Measurements from ENCODE around the gene DOP1B.

Gene DOP1B

DNA sequence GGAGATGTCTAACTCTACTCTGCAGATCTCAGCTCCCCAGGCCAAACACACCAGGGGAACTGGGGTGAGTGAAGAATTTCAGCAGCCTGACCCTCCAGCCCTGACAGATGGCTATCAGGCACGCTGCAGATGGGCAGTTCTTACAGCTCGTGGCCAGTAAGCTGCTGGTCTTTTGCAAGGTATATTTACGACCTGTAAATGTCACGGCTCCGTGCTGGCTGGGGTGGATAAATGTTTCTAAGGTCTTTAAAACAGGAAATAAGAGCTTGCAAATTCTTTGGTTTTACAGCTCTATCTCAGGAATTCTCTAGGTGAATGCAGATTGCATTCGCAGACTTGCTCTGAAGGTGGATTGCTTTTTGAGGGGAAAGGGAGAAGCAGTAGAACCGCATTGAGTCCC, 10.1 kb downstream of the DOP1B start:
- no peak overlapping the region for H3K4me3 ChIP-seq
- no peak for DNase-seq (ENCODE audit: low spot score)
- TF ChIP-seq CTCF (IDR thresholded peaks at IDR 0.05), result no peak
- no peak overlapping the region for H3K27ac ChIP-seq

DNA sequence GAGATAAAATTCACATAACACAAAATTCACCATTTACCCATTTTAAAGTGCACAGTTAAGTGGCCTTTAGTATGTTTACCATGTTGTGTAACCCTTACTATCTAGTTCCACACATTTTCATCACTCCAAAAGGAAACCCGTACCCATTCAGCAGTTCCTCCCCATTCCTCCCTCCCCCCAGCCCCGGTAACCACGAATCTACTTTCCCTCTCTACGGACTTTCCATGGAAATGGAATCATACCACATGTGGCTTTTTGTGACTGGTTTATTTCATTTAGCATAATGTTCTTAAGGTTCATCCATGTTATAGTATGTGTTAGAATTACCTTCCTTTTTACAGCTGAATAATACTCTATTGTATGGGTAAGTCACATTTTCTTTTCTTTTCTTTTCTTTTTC, 10.9 kb downstream of the DOP1B start:
- DNase-seq (ENCODE audit: low spot score), result no peak
- H3K4me3 ChIP-seq, result no peak overlapping the region
- no peak for TF ChIP-seq CTCF (IDR thresholded peaks at IDR 0.05)
- no peak overlapping the region for H3K27ac ChIP-seq

GRCh38 chr21:36169470-36170128, 13.0 kb downstream of the DOP1B start:
- no peak for DNase-seq (ENCODE audit: low spot score)
- H3K27ac ChIP-seq, result no peak overlapping the region
- no peak overlapping the region for H3K4me3 ChIP-seq
- no peak for TF ChIP-seq CTCF (IDR thresholded peaks at IDR 0.05)

DNA sequence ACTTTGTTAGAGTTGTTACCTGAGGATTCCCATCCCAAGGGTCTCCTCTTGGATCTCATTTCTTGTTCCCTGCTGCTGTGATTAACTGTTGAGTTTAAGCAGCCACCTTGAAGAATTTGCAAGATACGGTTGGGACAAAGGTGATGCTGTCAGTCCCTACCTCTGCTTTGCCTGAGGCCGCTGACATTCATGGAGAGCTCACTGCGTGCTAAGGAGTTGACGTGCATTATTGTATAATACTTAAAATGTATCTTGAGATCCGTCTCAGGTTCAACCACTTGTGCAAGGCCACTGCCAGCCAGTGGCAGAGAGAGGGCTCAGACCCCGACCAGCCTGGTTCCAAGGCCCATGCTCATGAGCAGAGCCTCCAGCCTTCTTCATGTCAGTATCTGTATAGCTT, 14.2 kb downstream of the DOP1B start:
- TF ChIP-seq CTCF (IDR thresholded peaks at IDR 0.05), result no peak
- DNase-seq (ENCODE audit: low spot score), result no peak
- H3K27ac ChIP-seq, result no peak overlapping the region
- no peak overlapping the region for H3K4me3 ChIP-seq

GRCh38 chr21:36171336-36171735, 14.7 kb downstream of the DOP1B start:
- DNase-seq (ENCODE audit: low spot score), result no peak
- Histone ChIP-seq H3K27ac (no peak overlapping the region), H3K4me3 (no peak overlapping the region)
- no peak for TF ChIP-seq CTCF (IDR thresholded peaks at IDR 0.05)

DNA sequence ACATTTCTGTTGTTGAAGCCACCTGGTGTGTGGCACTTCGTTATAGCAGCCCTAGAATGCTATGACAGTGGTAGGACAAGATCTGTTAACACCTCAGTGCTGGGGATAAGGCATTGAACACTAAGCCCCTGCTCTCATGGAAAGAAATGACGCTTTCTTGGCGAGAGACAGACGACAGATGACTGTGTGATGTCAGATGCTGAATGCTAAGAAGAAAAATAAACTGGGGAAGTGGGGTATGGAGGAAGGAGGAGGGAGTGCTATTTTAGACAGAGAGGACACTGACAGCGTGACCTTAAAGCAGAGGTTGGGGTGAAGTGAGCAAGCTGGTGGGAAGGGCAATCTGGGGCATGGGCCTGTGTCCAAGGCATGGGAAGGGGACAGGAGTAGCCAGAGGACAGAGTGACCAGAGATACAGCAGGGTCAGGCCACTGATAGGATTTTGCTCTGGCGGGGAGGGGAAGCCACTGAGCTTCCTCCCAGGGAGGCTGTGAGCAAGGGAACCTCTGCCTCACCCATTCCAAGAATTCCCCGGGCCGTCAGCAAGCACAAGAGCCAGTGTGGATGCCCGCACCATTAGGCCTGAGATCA, 15.2 kb downstream of the DOP1B start:
- no peak for TF ChIP-seq CTCF (IDR thresholded peaks at IDR 0.05)
- Histone ChIP-seq H3K27ac (no peak overlapping the region), H3K4me3 (no peak overlapping the region)
- no peak for DNase-seq (ENCODE audit: low spot score)

- H3K27ac ChIP-seq, result no peak overlapping the region
- no peak for TF ChIP-seq CTCF (IDR thresholded peaks at IDR 0.05)
- no peak overlapping the region for H3K4me3 ChIP-seq
- no peak for DNase-seq (ENCODE audit: low spot score)
These were observed 18.2 kb downstream of the DOP1B start for GRCh38 chr21:36174780-36175179.
